NCI-H1436 (cell line): ENCODE data around the gene USP4.
"Not testable (repeated sequence)": the region's sequence is repeated elsewhere in the genome, so short reads cannot be mapped to it uniquely, and the experiment has no call there.

Experiments
- DNase-seq: peaks from one replicate; lab custom pipeline; 2025; lab: John Stamatoyannopoulos, UW

Gene USP4

GRCh38 chr3:49352281-49352680 lies 12.4 kb upstream of the USP4 start:
- no peak for DNase-seq

DNA sequence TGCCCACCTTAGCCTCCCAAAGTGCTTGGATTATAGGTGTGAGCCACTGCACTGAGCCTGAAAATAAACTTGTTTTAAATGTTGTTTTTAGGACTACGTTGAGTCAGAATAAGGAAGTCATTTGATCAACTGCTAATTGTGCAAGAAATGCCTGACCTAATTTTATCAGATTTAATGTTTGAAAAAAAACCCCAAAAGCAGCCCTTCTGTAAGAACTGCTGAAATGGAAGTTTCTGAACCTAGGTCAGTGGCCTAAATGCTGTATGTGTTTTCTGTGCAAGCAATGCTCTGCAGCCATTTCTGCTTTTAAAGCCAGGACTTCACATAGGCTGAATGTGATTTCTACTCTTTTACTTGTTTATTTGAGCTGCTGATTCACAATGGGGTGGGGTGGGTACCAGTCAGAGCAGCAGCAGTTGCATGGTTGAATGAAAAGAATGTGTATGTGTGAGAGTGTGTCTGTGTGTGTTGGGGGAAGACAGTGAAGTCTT lies 11.7 kb upstream of the USP4 start:
- no peak for DNase-seq

DNA sequence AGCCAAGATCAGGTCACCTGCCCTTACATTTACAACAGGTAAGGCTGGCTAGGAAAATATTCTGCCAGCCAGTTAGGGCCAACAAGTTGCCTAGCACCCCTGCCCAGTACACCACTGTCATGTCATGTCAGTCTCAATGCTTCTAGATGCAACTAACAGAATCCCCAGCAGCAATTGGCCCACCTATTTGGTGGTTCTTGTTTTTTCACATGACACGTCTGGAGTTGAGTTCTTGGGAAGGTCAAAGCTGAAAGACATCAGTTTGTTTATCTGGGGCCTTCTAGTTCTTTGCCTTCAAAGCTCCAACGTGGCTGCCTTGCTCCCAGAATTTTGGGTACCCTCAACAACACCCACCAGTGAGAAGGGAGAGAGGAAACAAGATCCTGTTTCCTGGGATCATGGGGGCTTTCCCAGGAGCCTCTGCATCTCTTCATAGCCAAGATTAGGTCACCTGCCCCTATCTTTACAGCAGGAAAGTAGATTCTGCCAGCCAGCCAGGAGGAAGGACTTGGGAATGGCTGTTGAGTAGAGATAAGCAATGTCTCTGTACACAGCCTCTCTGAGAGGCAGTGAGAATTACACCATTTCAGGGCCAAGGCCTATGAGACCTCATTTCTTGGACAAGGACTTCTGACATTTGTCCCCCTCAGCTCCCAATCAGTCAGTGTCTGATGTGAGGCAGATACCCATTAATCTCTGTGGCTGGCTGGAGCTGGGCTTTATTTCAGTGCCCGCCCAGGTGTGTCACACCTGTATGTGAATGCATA lies 9.7 kb upstream of the USP4 start:
- DNase-seq, result no peak

DNA sequence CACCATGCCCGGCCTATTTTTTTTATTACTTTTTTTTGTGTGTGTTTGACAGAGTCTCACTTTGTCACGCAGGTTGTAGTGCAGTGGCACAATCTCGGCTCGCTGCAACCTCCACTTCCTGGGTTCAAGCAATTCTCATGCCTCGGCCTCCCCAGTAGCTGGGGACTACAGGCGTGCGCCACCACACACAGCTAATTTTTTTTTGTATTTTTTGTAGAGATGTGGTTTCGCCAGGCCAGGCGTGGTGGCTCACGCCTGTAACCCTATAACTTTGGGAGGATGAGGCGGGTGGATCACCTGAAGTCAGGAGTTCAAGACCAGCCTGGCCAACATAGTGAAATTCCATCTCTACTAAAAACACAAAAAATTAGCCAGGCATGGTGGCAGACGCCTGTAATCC lies 8.5 kb upstream of the USP4 start:
- DNase-seq, result not testable (repeated sequence)

DNA sequence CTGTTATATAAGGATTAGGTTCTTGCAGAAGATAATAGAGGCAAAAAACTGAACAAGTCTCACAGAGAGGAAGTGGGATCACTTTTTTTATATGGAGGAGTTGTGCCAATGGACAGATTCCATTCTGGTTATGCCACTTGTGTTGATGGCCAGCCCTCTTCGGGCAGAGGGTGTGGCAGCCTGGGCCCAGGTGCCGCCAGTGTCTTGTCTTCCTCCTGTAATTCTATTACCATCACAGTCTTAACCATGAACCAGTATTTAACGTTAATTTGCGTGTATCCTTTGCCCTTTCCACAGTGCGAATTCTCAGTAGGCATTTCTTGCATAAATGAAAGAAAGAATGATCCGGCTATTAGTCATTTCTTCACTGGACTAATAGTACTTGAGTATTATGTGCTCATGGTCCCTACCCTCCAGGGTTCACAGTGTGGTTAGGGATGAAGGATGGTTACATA lies 7.0 kb upstream of the USP4 start:
- DNase-seq, result no peak

- DNase-seq, result no peak
Measured at GRCh38 chr3:49343163-49343562, 3.3 kb upstream of the USP4 start.

GRCh38 chr3:49341996-49342395 lies 2.1 kb upstream of the USP4 start:
- DNase-seq, result no peak

GRCh38 chr3:49339581-49339940 lies 292 bp downstream of the USP4 start:
- DNase-seq, result no peak

- no peak for DNase-seq
Measured at GRCh38 chr3:49333916-49334633, 5.8 kb downstream of the USP4 start.

- DNase-seq, result no peak
Measured at GRCh38 chr3:49333091-49333490, 6.8 kb downstream of the USP4 start.

DNA sequence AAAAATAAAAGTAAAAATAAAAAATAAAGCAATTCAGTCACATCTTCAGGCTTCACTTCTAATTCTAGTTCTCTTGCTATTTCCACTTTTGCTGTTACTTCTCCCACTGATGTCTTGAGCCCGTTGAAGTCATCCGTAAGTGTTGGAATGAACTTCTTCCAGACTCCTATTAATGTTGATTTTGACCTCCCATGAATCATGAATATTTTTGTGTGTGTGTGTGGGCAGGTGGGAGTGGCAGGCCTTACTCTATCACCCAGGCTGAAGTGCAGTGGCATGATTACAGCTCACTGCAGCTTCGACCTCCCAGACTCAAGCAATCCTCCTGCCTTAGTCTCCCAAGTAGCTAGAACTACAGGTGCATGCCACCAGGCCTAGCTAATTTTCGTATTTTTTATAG lies 10.7 kb downstream of the USP4 start:
- no peak for DNase-seq

DNA sequence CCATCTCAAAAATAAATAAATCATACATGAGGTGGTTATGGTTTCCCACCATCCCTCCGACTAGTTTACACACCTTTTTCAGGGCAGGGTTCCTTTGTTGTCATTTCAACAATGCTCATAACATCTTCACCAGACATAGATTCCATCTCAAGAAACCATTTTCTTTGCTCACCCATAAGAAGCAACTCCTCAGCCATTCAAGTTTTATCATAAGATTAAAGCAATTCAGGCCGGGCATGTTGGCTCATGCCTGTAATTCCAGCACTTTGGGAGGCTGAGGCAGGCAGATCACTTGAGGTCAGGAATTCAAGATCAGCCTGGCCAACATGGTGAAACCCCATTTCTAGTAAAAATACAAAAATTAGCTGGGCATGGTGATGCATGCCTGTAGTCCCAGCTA lies 11.5 kb downstream of the USP4 start:
- not testable (repeated sequence) for DNase-seq

- no peak for DNase-seq
Measured at GRCh38 chr3:49327485-49327884, 12.4 kb downstream of the USP4 start.

DNA sequence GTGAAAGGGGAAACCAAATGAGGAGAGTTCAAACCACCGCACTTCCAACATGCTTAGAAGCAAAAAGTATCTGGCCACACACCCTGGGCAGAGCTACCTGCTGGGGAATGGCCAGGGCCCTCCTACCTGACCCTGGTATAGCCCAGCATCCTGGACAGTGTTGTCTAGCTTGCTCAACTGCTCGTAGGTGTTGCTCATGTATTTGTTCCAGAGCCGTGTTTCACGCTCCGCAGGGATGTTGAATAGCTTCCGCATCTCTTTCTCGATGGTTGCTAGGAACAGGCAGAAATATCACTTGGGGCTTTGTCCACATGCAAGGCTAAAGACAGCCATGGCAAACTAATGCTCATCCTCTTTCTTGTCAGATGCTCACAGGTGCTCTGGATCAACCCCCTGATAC lies 15.1 kb downstream of the USP4 start:
- DNase-seq, result no peak

DNA sequence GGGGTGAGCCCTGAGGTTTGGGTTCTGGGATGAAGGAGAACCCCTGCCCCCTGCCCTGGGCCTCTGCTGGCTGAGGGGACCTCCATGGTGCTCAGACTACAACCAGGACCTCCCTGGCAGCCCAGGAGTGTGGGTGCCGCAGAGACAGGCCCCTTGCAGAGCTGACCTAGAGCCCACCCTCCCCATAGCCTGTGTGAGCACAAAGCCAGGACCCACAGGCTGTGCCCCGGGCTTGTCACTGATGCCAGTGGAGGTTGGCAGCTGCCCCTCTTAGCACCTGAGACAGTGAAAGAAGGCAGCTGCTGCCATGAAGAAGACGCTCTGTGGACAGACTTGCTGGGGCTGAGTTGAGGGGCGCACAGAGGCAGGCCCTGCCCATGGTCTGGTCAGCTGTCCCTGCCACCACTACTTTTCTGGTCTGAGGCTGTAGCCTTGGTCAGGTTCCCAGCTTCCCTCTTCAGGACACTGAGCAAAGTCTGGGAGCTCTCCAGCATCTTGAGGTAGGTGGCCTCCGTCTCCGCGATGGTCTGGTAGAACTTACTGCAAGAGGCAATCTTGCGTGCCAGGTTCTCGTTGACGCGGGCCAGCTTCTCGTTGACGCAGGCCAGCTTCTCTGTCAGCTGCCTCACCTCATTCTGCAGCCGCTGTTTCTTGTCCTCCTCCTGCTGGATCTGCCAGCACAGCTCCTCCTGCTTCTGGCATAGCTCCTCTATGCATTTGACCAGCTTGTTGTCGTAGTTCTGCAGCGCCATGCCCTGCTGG lies 23.0 kb downstream of the USP4 start:
- DNase-seq, result no peak

- no peak for DNase-seq
Measured at GRCh38 chr3:49313896-49314688, 25.8 kb downstream of the USP4 start.

DNA sequence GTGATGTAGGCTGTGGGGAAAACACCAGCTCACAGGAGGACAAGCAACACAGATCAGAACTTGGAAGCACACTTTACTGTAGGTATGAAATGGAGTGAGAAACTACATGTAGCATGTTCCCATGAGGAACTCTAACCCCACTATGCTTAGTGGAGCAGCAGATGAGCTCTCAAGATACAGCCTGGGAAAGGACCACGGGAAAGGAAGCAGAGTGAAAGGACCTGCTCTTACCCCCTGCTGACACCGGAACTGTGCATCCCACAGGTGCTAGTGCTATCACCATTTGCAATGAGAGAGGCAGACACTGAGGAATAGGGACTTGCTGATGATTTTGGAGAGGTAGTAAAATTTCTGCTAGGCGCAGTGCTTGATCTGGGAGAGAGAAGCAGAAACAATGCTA lies 28.6 kb downstream of the USP4 start:
- DNase-seq, result no peak

DNA sequence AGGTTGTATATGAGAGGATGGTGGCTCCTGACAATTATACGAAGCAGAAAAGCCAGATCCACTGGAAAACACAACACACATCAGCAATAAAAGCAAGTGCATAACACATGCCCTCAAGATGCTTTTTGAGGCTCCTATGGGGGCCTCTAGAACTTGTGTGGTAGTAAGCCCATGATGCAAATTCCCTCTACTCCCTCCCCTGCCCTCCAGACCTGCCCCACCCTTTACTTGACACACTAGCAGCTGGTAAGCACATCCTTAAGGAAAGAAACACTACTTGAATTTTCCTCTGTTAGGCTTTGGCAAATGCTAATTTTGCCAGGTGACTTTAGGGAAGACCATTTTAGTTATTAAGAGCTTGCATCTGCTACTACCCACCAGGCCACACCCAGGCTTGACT lies 29.2 kb downstream of the USP4 start:
- no peak for DNase-seq

DNA sequence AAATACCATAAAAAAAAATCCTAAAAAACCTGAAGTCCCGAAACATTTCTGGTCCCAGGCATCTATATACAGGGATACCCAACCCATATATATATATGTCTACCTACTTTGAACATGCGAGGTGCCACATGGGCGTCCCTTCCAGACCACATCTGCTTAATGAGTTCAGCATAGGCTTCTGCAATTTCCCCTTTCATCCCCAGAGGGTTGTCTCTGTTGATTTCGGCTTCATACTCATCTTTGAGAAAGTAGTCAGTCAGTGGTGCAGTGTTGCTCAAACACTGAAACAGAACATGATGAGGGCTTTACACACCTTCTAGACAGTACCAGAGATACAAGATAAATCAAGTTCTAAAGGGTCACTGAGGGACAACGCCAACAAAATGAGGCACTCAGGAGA lies 34.2 kb downstream of the USP4 start:
- no peak for DNase-seq

DNA sequence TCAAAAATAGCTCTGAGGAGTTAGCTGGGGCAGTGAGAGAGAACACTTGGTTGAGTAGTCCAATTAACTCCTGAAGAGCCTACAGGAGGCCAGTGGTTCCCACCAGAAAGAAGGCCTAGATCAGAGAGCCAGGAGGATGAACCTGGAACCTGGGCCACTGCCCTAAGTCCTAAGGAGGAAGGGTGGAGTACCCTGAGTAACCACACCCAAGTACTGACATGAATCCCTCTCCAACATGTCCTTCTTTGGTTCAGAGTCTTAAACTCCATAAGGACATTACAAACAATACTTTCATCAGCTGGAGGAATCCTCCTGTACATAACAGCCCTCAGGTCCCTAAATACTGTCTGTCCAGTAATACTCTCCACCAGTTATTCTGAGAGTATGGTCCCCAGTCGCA lies 37.2 kb downstream of the USP4 start:
- no peak for DNase-seq

DNA sequence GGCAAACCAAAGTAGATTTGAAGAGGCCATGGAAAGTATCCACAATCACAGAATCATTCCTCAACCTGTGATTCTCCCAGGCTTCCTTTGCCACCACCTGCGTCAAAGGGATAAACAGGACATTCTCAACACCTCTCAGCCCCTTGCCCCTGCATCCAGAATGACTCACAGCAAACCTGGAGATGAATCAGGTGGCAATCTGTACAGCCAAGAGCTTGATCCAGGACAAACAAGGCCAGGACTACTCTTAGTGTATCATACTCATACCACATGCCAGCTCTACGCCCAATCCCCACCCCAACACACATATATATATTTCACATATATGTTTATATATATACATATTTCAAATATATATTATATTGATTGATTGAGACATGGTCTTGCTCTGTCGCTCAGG lies 39.3 kb downstream of the USP4 start:
- no peak for DNase-seq

DNA sequence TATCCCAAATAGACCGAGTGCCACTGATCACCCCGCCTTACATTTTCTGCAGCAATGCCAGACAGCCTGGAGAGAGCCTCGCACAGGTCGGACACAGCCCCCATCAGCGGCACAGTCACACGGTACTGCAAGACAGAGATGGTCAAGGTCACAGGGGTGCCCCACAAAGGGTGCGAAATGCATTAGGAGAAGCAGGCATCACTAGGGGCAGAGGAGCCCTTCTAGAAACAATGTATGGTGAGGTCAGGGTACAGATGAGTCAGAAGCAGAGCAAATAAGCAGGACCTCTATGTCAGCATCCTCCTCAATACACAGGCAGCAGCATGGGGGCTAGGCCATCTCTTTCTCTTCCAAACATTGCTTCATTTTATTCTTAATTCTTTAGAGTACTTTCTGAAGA lies 41.3 kb downstream of the USP4 start:
- DNase-seq, result no peak
